ENCODE results near the gene ANKS1B. TPM values are rescaled to one million over a fixed set of nuclear protein-coding genes. Genes with fewer than 3 reads are reported as not detected.

Gene ANKS1B
- total RNA-seq, 4 donors from 2014 or later = 0.88 to 10.7 (median 4.4) TPM

DNA sequence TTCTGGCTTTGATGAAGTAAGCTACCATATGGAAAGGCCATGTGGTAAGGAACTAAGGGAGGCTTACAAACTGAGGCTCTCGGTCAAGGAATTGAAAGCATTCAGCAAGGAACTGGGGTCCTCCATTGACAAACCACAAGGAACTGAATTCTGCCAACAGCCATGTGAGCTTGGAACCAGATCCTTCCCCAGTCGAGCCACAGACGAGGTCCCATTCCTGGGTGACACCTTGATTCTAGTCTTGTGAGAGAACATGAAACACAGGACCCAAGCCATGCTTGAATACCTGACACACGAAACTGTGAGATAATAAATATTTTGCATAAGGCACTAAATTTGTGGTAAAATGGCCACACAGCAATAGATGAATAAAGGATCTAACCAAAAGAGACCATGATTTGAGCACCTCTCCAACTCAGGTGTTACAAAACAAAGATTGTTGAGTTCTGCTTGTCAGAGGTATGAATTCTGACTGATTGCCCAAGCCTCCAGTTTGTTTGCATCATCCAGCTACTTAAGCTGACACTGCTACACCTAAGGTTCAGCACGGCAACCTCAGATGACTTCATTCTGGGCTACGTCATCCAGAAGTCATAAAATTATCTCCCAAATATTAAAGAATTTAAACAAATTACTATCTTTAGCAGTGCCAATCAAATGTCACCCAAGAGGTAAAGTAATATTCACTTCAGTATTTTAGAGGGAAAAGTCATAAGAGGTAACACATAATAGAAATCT is 277.8 kb downstream of the ANKS1B start:
- Histone ChIP-seq H3K27me3 (no peaks in the 10 kb centered on the region), H3K36me3 (no peaks in the 10 kb centered on the region), H3K9me3 (no peaks in the 10 kb centered on the region), H3K27ac (no peak overlapping the region), H3K4me1 (no peaks in the 10 kb centered on the region), H3K4me3 (no peak overlapping the region)
- no peak for DNase-seq
- no peak for TF ChIP-seq POLR2A (IDR thresholded peaks at IDR 0.05)
- TF ChIP-seq, protein P1, sequence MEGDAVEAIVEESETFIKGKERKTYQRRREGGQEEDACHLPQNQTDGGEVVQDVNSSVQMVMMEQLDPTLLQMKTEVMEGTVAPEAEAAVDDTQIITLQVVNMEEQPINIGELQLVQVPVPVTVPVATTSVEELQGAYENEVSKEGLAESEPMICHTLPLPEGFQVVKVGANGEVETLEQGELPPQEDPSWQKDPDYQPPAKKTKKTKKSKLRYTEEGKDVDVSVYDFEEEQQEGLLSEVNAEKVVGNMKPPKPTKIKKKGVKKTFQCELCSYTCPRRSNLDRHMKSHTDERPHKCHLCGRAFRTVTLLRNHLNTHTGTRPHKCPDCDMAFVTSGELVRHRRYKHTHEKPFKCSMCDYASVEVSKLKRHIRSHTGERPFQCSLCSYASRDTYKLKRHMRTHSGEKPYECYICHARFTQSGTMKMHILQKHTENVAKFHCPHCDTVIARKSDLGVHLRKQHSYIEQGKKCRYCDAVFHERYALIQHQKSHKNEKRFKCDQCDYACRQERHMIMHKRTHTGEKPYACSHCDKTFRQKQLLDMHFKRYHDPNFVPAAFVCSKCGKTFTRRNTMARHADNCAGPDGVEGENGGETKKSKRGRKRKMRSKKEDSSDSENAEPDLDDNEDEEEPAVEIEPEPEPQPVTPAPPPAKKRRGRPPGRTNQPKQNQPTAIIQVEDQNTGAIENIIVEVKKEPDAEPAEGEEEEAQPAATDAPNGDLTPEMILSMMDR (IDR thresholded peaks at IDR 0.05) = no peak

GRCh38 chr12:99704458-99704857 is 280.3 kb downstream of the ANKS1B start:
- Histone ChIP-seq H3K9me3 (no peaks in the 10 kb centered on the region), H3K4me1 (no peaks in the 10 kb centered on the region), H3K4me3 (no peak overlapping the region), H3K27ac (no peak overlapping the region), H3K36me3 (no peaks in the 10 kb centered on the region), H3K27me3 (no peaks in the 10 kb centered on the region)
- TF ChIP-seq POLR2A (IDR thresholded peaks at IDR 0.05) = no peak
- TF ChIP-seq, protein P1 (IDR thresholded peaks at IDR 0.05) = no peak
- no peak for DNase-seq

- TF ChIP-seq, protein P1 (IDR thresholded peaks at IDR 0.05) = no peak
- no peak for TF ChIP-seq POLR2A (IDR thresholded peaks at IDR 0.05)
- no peaks in the 10 kb centered on the region for H3K4me1 ChIP-seq
- no peak overlapping the region for H3K27ac ChIP-seq
- DNase-seq = no peak
- no peaks in the 10 kb centered on the region for H3K36me3 ChIP-seq
- H3K9me3 ChIP-seq = no peaks in the 10 kb centered on the region
- H3K4me3 ChIP-seq = no peak overlapping the region
- H3K27me3 ChIP-seq = no peaks in the 10 kb centered on the region
These were observed 280.7 kb downstream of the ANKS1B start for GRCh38 chr12:99704036-99704435.

DNA sequence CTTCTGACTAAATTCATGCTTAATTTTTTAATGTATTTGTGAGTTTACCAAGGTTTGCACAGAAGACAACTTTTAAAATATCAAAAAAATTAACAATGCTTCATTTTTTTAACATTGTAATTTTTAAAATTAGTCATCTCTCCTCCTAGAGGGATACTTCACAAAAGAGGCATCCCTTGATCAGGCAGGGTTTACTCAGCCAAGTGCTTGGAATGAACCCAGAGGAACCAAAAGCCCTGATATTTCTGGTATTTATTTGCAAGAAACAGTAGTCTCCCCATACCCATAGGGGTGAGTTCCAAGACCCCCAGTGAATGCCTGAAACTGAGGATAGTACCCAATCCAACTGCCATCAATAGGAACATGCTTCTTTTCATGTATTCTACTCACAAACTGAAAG is 284.7 kb downstream of the ANKS1B start:
- Histone ChIP-seq H3K4me3 (no peak overlapping the region), H3K36me3 (no peaks in the 10 kb centered on the region), H3K27me3 (no peaks in the 10 kb centered on the region), H3K4me1 (no peaks in the 10 kb centered on the region), H3K27ac (no peak overlapping the region), H3K9me3 (no peaks in the 10 kb centered on the region)
- no peak for DNase-seq
- TF ChIP-seq, protein P1 (IDR thresholded peaks at IDR 0.05) = no peak
- no peak for TF ChIP-seq POLR2A (IDR thresholded peaks at IDR 0.05)

DNA sequence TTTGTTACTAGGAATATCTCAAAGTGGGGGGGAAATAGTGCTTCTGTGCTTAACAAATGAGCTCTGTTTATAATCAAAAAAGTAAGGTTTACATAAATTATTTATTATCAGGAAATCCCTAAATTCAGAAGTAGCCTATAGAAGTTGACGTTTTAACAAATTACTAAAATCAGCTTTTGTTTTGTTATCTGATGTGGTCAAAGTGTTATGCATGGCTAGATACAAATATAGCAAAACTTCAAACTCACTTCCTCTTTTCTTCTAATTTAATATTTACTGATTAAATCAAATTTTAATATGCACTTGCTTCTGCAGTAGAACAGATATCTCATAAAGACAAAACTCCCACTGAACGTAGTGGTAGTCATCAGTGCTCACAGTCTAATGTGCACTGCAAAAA is 289.7 kb downstream of the ANKS1B start:
- Histone ChIP-seq H3K9me3 (no peaks in the 10 kb centered on the region), H3K36me3 (no peaks in the 10 kb centered on the region), H3K4me3 (no peak overlapping the region), H3K27me3 (no peaks in the 10 kb centered on the region), H3K27ac (no peak overlapping the region), H3K4me1 (no peaks in the 10 kb centered on the region)
- no peak for TF ChIP-seq POLR2A (IDR thresholded peaks at IDR 0.05)
- TF ChIP-seq, protein P1 (IDR thresholded peaks at IDR 0.05) = no peak
- DNase-seq = no peak

Data from Peyer's patch (tissue), 4 donors.